GM18907 (cell line): ENCODE results near the gene PACRG.
A peak's percentile ranks its signal among the peaks of the same experiment; 100 is the strongest.

Experiments used
- ATAC-seq: cut with Tn5 transposase; IDR thresholded peaks from one replicate; pipeline ENCODE4 v1.9.1; 2021; ENCODE audit warnings: mild to moderate bottlenecking, moderate library complexity; ENCODE audit not compliant: unreplicated experiment

PACRG gene

GRCh38 chr6:163165155-163165910, 437.6 kb downstream of the PACRG start:
- ATAC-seq = no peak

- ATAC-seq = no peak
Observed at GRCh38 chr6:163165922-163166321, 438.1 kb downstream of the PACRG start.

GRCh38 chr6:163166507-163166906, 438.7 kb downstream of the PACRG start:
- ATAC-seq = no peak

- ATAC-seq = no peak
Observed at GRCh38 chr6:163169521-163169920, 441.7 kb downstream of the PACRG start.

GRCh38 chr6:163170294-163170883, 442.6 kb downstream of the PACRG start:
- no peak for ATAC-seq

- ATAC-seq = no peak
Observed at GRCh38 chr6:163173741-163174140, 446.0 kb downstream of the PACRG start.

- no peak for ATAC-seq
Observed at GRCh38 chr6:163175301-163175700, 447.5 kb downstream of the PACRG start.

GRCh38 chr6:163176097-163176496, 448.3 kb downstream of the PACRG start:
- ATAC-seq = no peak

- ATAC-seq = no peak
Observed at GRCh38 chr6:163177007-163177406, 449.2 kb downstream of the PACRG start.

GRCh38 chr6:163177892-163178420, 450.2 kb downstream of the PACRG start:
- ATAC-seq = no peak

GRCh38 chr6:163179061-163179460, 451.3 kb downstream of the PACRG start:
- no peak for ATAC-seq

- ATAC-seq = no peak
Observed at GRCh38 chr6:163179721-163180120, 451.9 kb downstream of the PACRG start.

GRCh38 chr6:163180874-163181541, 453.2 kb downstream of the PACRG start:
- peak; percentile 59 for ATAC-seq

- ATAC-seq = no peak
Observed at GRCh38 chr6:163181666-163182180, 453.9 kb downstream of the PACRG start.

- no peak for ATAC-seq
Observed at GRCh38 chr6:163182696-163183095, 454.9 kb downstream of the PACRG start.

- no peak for ATAC-seq
Observed at GRCh38 chr6:163183806-163184205, 456.0 kb downstream of the PACRG start.

- no peak for ATAC-seq
Observed at GRCh38 chr6:163185744-163186143, 458.0 kb downstream of the PACRG start.

GRCh38 chr6:163186527-163186926, 458.8 kb downstream of the PACRG start:
- no peak for ATAC-seq

GRCh38 chr6:163187201-163187600, 459.4 kb downstream of the PACRG start:
- ATAC-seq = no peak

- no peak for ATAC-seq
Observed at GRCh38 chr6:163187606-163188005, 459.8 kb downstream of the PACRG start.

GRCh38 chr6:163188746-163189145, 461.0 kb downstream of the PACRG start:
- ATAC-seq = no peak

- ATAC-seq = no peak
Observed at GRCh38 chr6:163189609-163190008, 461.8 kb downstream of the PACRG start.
